BLaER1 (cell line): ENCODE measurements around the gene RNF227.

Experiments
- H3K27ac ChIP-seq: shearing (Covaris generic); formaldehyde crosslinking; 2 replicates; pipeline ENCODE4 v1.8.1; 2022
- H3K27me3 ChIP-seq: shearing (Covaris generic); formaldehyde crosslinking; 2 replicates; pipeline ENCODE4 v1.8.1; 2022
- H3K36me3 ChIP-seq: shearing (Covaris generic); formaldehyde crosslinking; 2 replicates; pipeline ENCODE4 v1.8.1; 2022
- H3K4me1 ChIP-seq: shearing (Covaris generic); formaldehyde crosslinking; 2 replicates; pipeline ENCODE4 v1.8.1; 2022
- H3K4me2 ChIP-seq: shearing (Covaris generic); formaldehyde crosslinking; 2 replicates; pipeline ENCODE4 v1.8.1; 2022
- H3K4me3 ChIP-seq: shearing (Covaris generic); formaldehyde crosslinking; 2 replicates; pipeline ENCODE4 v1.8.1; 2022
- H3K9ac ChIP-seq: shearing (Covaris generic); formaldehyde crosslinking; 2 replicates; pipeline ENCODE4 v1.8.1; 2022
- H3K9me3 ChIP-seq: shearing (Covaris generic); formaldehyde crosslinking; 2 replicates; pipeline ENCODE4 v1.8.1; 2022
- H4K20me1 ChIP-seq: shearing (Covaris generic); formaldehyde crosslinking; 2 replicates; pipeline ENCODE4 v1.8.1; 2022
- Cebpa-rat ChIP-seq: shearing (Covaris generic); IDR thresholded peaks from 2 replicates; pipeline ENCODE4 v1.8.1; 2022

RNF227 gene

GRCh38 chr17:7930841-7931631 is 14.9 kb upstream of the RNF227 start:
- Histone ChIP-seq H3K4me3 (peak overlapping the region; percentile 85), H3K9me3 (no peaks in the 10 kb centered on the region), H4K20me1 (no peaks in the 10 kb centered on the region), H3K36me3 (peaks cover 27% of the 10 kb centered on the region), H3K9ac (peak overlapping the region; percentile 88), H3K4me2 (peak overlapping the region; percentile 95), H3K27me3 (no peaks in the 10 kb centered on the region), H3K4me1 (peaks cover 58% of the 10 kb centered on the region), H3K27ac (peak overlapping the region; percentile 89)
- TF ChIP-seq Cebpa-rat: no peak

- H3K27ac ChIP-seq: no peak within 1 kb of the TSS
- no peaks in the 10 kb centered on the region for H3K9me3 ChIP-seq
- no peaks in the 10 kb centered on the region for H3K27me3 ChIP-seq
- peaks cover 42% of the 10 kb centered on the region for H3K4me1 ChIP-seq
- peak within 1 kb of the TSS; percentile 88 for H3K9ac ChIP-seq
- H3K4me2 ChIP-seq: peak within 1 kb of the TSS; percentile 95
- H4K20me1 ChIP-seq: no peaks in the 10 kb centered on the region
- H3K36me3 ChIP-seq: peaks cover 10% of the 10 kb centered on the region
- H3K4me3 ChIP-seq: peak within 1 kb of the TSS; percentile 85
- TF ChIP-seq Cebpa-rat: no peak
These were observed 13.3 kb upstream of the RNF227 start, which contains the start of gene KCNAB3 for GRCh38 chr17:7929158-7930023. Gene KCNAB3 (minus strand): TSS chr17:7929856. CDS start chr17:7929435, 421 bp downstream.

DNA sequence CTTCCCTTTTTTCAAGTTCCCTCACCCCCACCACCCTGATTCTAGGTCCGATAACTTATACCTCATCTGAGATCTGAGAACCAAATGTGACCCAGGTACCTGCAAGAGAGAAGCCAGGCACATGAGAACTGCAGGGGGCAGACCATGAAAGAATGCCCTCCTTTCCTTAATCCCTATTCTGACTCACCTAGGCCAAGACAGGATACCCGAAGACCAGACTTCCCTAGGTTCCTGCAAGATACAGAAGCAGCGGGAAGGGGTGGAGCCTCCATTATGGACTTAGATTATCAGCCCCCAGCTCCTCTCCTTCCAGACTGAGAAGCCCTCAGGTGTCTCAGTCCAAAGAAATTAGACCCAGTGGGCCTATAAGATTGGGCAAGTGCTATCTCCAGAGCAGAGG is 11.5 kb upstream of the RNF227 start:
- peaks cover 41% of the 10 kb centered on the region for H3K4me1 ChIP-seq
- H3K27me3 ChIP-seq: no peaks in the 10 kb centered on the region
- no peak for TF ChIP-seq Cebpa-rat
- H3K36me3 ChIP-seq: peaks cover 6% of the 10 kb centered on the region; the same call in 1 of the 2 replicates
- no peaks in the 10 kb centered on the region for H3K9me3 ChIP-seq
- no peak overlapping the region for H3K9ac ChIP-seq
- no peak overlapping the region for H3K4me3 ChIP-seq
- H3K4me2 ChIP-seq: no peak overlapping the region
- no peaks in the 10 kb centered on the region for H4K20me1 ChIP-seq
- H3K27ac ChIP-seq: no peak overlapping the region

DNA sequence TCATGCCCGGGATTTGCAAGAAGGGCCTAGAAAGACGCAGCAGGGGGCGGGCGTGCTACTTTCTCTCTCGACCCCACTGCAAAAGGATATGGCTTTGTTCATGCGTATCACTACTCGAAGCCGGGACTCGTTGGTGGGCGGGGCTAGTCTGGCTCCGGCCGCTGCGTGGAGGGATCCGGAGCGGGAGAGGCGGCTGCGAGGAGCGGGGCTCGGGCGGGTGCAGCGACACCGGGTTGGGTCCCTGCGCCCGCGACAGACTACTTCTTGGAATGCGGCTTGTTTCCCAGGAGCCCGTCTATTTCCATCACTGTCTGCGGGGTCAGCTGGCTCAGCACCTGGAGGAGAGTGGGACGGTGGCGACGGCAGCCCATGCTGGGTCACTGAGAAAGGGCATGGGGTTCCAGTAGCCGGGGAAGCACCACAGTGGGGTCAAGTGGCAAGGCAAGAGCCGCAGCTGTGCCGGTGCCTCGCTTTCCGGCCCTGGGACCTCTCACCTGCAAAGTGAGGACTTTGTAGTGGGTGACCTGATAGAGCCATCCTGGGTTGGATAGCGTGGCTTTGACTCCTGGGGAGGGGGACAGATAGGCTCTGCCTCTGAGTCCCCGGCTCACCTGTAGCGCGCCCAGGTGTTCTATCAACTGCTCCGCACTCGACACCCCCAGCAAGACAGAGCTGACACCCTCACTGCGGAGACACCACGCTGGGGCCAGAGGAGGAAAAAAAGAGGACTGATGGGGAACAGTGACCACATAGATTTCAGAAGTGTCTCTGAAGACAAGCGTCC is 6.9 kb upstream of the RNF227 start:
- H3K9ac ChIP-seq: peak overlapping the region; percentile 69
- H4K20me1 ChIP-seq: no peaks in the 10 kb centered on the region
- no peak for TF ChIP-seq Cebpa-rat
- H3K4me1 ChIP-seq: peaks cover 37% of the 10 kb centered on the region
- peak overlapping the region; percentile 67 for H3K27ac ChIP-seq
- H3K4me3 ChIP-seq: peak overlapping the region; percentile 63
- H3K4me2 ChIP-seq: peak overlapping the region; percentile 98
- no peaks in the 10 kb centered on the region for H3K27me3 ChIP-seq
- no peaks in the 10 kb centered on the region for H3K9me3 ChIP-seq
- H3K36me3 ChIP-seq: peaks cover 6% of the 10 kb centered on the region; the same call in 1 of the 2 replicates

DNA sequence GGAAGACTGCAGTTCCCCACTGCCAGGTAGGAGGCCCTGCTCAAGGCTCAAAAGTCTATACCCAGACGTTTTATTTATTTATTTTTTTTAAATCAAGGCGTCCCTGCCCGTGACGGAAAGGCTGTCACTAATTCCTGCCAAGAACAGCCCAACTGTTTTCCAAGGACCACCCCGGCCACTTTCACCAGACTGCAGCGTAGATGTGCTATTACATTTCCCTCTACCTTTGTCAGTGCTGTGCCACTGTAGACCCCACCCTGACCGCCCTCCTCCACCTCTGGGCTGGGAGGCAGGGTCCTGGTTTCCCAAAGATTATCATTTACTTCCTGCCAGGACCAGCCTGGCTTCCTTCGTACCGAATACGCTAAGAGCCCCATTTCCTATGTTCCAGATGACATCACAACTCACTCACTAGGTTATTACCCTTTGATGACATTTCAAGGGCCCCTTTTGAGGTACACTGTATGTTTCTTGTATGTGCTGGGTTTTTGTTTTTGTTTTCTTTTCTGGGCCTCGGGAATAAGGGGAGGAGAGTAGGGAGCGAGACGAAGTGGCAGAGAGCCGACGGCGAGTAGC is 6.3 kb upstream of the RNF227 start:
- peak overlapping the region; percentile 69 for H3K9ac ChIP-seq
- no peaks in the 10 kb centered on the region for H3K9me3 ChIP-seq
- no peaks in the 10 kb centered on the region for H4K20me1 ChIP-seq
- peak overlapping the region; percentile 98 for H3K4me2 ChIP-seq
- H3K36me3 ChIP-seq: 0 out of 2 replicates have a peak, but pooled peaks cover 6% of the 10 kb centered on the region
- no peaks in the 10 kb centered on the region for H3K27me3 ChIP-seq
- peak overlapping the region; percentile 67 for H3K27ac ChIP-seq
- TF ChIP-seq Cebpa-rat: no peak
- peak overlapping the region; percentile 63 for H3K4me3 ChIP-seq
- H3K4me1 ChIP-seq: peaks cover 37% of the 10 kb centered on the region

GRCh38 chr17:7916808-7917207 is 719 bp upstream of the RNF227 start:
- Histone ChIP-seq H3K9me3 (no peaks in the 10 kb centered on the region), H3K27ac (no peak overlapping the region), H4K20me1 (peaks cover 10% of the 10 kb centered on the region), H3K4me2 (peak overlapping the region; percentile 89), H3K4me1 (peaks cover 50% of the 10 kb centered on the region), H3K4me3 (peak overlapping the region; percentile 71; the same call in 1 of the 2 replicates), H3K27me3 (no peaks in the 10 kb centered on the region), H3K36me3 (peaks cover 7% of the 10 kb centered on the region), H3K9ac (no peak overlapping the region)
- no peak for TF ChIP-seq Cebpa-rat

DNA sequence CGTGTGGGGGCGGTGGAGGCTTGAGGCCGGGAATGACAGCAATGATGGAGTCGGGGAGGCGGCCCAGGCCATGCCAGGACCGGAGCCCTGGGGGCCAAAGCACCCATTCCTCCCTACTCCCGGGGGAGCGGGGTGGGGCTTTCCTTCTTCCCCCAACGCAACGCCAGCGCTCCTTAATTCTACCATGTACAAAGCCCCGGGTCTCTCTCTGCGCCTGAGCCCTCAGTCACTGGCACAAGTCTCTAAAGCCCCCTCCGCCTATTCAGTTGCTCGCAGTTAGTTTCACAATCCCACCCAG is 245 bp upstream of the RNF227 start:
- no peak for TF ChIP-seq Cebpa-rat
- Histone ChIP-seq H3K27me3 (no peaks in the 10 kb centered on the region), H3K4me1 (peaks cover 53% of the 10 kb centered on the region), H3K4me3 (peak overlapping the region; percentile 71), H3K27ac (peak overlapping the region; percentile 86), H3K36me3 (peaks cover 11% of the 10 kb centered on the region), H3K9ac (peak overlapping the region; percentile 79), H4K20me1 (peaks cover 15% of the 10 kb centered on the region), H3K9me3 (no peaks in the 10 kb centered on the region), H3K4me2 (peak overlapping the region; percentile 89)

GRCh38 chr17:7915179-7915610 is 894 bp downstream of the RNF227 start:
- Histone ChIP-seq H3K27me3 (no peaks in the 10 kb centered on the region), H3K9ac (peak overlapping the region; percentile 79), H3K9me3 (no peaks in the 10 kb centered on the region), H4K20me1 (peaks cover 26% of the 10 kb centered on the region), H3K4me3 (peak overlapping the region; percentile 71), H3K36me3 (peaks cover 23% of the 10 kb centered on the region), H3K27ac (peak overlapping the region; percentile 86), H3K4me1 (peaks cover 46% of the 10 kb centered on the region), H3K4me2 (peak overlapping the region; percentile 89)
- TF ChIP-seq Cebpa-rat: no peak

DNA sequence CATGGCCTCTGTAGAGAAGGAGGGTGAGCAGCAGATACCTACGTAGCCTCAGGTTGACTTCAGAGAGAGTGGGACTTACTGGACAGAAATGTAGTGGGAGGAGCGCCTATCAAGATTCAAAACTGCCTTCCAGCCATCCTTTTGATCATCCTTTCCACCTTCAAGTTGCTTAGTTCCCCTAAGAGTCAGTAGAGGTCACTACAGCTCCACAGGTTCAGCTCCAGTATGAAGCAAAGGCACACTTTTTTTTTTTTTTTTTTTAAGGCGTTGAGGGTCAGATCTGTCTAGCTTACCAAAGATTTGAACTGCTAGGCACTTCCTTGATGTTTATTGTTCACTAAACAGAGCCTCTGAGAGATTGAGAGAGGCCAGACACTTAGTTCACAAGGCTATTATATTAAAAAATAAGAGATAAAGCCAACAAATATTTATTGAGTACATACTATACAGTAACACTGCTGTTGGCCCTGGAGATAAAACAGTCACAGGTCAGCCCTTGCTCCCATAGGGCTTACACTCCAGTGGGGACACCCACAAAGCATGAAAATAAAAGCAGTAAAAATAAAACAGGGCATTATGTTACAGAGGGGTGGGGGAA is 3.1 kb downstream of the RNF227 start:
- H3K36me3 ChIP-seq: peaks cover 45% of the 10 kb centered on the region
- no peaks in the 10 kb centered on the region for H3K27me3 ChIP-seq
- peaks cover 40% of the 10 kb centered on the region for H3K4me1 ChIP-seq
- no peaks in the 10 kb centered on the region for H3K9me3 ChIP-seq
- H3K27ac ChIP-seq: no peak overlapping the region
- H3K9ac ChIP-seq: no peak overlapping the region
- H4K20me1 ChIP-seq: peaks cover 48% of the 10 kb centered on the region
- peak overlapping the region; percentile 32; the same call in 1 of the 2 replicates for H3K4me2 ChIP-seq
- H3K4me3 ChIP-seq: no peak overlapping the region
- no peak for TF ChIP-seq Cebpa-rat
